NCI-H748 treated with DMSO at 0.1 percent for 48 hours (cell line): ENCODE measurements around the gene CCDC40.
"Not testable (repeated sequence)": the region's sequence is repeated elsewhere in the genome, so short reads cannot be mapped to it uniquely, and the experiment has no call there.

ENCODE experiments used
- DNase-seq: peaks from one replicate; lab custom pipeline; 2025; lab: John Stamatoyannopoulos, UW

Gene CCDC40

GRCh38 chr17:80081596-80081995 lies 45.2 kb downstream of the CCDC40 start:
- no peak for DNase-seq

GRCh38 chr17:80082403-80083135 lies 46.1 kb downstream of the CCDC40 start:
- peak; percentile 24 for DNase-seq

DNA sequence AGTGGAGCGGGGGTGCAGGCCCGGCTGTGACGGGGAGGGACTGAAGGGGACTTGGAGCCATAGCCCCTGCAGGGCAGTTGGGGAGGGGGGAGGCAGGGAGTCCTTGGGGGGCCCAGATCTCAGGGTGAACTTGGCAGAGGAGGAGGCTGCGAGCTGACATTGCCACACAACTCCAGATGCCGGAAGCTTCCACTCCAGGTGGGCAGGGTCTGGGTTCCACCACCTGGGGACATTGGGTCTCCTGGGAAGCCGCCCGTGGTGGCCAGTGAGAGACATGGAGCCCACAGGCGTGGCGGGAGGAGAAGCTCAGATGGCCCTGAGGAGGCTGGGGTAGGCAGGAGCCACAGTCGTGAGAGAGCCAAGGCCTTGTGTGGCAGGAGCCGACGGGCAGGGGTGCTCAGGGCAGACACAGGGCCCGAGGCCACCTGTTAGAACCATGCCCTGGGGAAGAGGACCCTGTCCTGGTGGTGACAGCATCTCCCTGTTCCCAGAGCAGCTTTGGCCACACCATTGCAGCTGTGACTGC lies 46.8 kb downstream of the CCDC40 start:
- DNase-seq, result no peak

GRCh38 chr17:80084773-80085172 lies 48.3 kb downstream of the CCDC40 start:
- no peak for DNase-seq

GRCh38 chr17:80086081-80086480 lies 49.6 kb downstream of the CCDC40 start:
- DNase-seq, result no peak

DNA sequence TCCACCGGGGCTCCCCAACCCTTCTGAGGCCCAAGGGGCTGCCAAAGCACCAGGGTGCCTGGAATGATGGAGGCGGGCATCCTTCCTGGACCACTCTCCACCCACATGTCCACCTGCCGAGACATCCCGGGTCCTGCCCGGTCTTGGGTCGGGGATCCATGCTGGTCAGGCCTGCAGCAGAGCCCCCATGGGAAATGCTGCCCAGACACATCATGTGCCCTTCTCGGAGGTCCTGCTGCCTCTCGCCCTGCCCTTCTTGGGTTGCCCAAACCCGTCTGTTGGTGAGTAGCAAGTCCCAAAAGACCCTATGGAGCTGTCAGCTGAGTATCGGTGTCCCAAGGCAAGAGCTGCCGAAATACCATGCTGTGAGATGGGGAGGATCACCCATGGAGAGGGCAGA lies 50.2 kb downstream of the CCDC40 start:
- DNase-seq, result no peak

GRCh38 chr17:80087346-80088265 lies 51.2 kb downstream of the CCDC40 start:
- no peak for DNase-seq

DNA sequence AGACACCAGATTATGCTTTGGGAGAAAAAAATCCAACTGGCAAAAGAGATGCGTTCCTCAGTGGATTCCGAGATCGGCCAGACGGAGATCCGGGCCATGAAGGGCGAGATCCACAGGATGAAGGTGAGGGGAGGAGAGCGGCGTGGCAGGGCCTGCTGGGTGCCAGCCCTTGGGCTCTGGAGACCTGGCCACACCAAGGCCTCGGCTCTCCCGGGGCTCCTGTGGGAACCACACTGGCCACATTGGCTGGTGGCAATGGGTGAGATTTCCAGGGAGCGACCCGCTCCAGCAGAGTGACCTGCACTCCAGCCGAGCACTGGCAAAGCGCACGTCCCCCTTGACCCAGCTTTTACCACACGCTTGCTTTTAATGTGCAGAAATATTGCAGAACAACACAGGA lies 53.3 kb downstream of the CCDC40 start:
- no peak for DNase-seq

DNA sequence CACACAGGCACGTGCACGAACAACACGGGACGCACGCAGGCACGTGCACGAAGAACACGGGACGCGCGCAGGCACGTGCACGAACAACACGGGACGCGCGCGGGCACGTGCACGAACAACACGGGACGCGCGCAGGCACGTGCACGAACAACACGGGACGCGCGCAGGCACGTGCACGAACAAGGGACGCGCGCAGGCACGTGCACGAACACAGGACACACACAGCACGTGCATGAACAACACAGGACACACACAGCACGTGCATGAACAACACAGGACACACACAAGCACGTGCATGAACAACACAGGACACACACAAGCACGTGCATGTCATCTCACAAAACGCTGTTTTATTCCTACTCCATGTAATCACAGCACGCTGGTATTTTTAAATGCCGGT lies 53.7 kb downstream of the CCDC40 start:
- DNase-seq, result not testable (repeated sequence)

DNA sequence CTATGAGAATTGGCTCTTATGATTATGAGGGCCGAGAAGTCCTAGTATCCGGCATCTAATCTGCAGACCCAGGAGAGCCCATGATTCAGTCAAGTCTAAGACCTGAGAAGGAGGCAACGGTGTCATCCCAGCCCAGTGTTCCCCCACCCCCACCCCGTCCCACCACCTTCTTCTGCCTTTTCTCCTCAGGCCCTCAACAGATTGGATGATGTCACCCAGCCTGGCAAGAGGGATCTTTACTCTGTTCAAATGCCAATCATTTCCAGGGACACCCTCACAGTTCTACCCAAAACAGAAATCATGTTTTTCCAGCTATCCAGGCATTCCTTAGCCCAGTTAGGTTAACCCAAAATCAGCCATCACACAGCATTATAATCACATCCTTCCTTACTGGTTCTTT lies 54.9 kb downstream of the CCDC40 start:
- DNase-seq, result no peak

DNA sequence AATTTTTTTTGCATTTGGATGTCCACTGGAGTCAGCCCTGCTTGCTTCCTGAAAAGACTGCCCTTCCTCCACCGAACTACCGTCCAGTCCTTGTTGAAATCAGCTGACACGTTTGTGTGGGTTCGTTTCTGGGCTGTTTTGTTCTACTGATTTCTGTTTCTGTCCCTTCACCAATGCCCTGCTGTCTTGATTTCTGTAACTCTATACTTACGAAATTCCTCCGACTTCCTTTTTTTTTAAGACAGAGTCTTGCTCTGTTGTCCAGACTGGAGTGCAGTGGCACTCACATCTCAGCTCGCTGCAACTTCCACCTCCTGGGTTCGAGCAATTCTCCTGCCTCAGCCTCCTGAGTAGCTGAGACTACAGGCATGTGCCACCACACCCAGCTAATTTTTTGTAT lies 56.5 kb downstream of the CCDC40 start:
- no peak for DNase-seq

DNA sequence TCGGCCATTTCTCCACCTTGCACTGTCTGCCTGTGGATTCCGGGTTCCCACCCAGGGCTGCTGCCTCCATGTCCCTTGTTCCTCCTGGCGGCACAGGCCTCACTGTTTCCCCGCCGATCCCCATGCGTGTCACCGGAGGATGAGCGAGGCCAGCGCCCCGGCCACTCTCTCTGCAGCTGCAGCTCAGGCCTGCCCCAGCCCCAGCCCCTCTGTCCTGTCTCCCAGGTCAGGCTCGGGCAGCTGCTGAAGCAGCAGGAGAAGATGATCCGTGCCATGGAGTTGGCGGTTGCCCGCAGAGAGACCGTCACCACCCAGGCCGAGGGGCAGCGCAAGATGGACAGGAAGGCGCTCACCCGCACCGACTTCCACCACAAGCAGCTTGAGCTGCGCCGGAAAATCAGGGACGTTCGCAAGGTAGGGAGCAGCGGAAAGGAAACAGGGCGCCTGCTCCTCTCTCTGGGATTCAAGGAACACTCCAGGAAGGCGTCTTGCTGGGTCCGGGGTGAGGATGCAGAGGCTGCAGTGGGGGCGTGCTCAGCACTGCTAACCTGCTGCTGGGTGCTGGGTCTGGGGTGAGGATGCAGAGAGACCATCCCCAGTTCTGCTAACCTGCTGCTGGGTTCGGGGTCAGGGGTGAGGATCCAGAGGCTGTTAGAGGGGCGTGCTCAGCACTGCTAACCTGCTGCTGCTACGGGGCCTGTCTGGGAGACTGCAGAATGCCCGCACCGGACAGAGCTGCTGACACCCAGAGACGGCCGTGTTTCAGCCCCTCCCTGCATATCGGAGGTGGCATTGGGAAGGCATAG lies 58.8 kb downstream of the CCDC40 start:
- no peak for DNase-seq

GRCh38 chr17:80095844-80096475 lies 59.5 kb downstream of the CCDC40 start:
- DNase-seq, result no peak

- DNase-seq, result no peak
Measured at GRCh38 chr17:80096561-80097021, 60.1 kb downstream of the CCDC40 start.

DNA sequence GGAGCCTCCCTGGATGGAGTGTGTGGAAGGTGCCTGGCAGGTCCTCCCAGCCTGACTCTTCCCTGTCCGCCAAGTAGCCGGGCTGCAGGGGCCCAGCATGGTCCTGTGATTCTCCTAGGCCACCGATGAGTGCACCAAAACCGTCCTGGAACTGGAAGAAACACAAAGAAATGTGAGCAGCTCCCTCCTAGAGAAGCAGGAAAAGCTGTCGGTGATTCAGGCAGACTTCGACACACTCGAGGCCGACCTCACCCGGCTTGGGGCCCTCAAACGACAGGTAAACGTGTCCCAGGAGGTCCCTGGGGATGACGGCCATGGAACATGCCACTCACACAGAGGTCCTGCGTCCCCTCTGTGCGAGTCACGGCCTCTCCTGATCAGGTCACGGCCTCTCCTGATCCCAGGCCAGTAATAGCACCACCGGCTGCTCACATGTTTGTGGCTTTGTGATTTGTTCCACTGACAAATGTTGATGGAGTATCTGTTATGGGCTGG lies 60.7 kb downstream of the CCDC40 start:
- no peak for DNase-seq

- no peak for DNase-seq
Measured at GRCh38 chr17:80097844-80098691, 61.6 kb downstream of the CCDC40 start.

DNA sequence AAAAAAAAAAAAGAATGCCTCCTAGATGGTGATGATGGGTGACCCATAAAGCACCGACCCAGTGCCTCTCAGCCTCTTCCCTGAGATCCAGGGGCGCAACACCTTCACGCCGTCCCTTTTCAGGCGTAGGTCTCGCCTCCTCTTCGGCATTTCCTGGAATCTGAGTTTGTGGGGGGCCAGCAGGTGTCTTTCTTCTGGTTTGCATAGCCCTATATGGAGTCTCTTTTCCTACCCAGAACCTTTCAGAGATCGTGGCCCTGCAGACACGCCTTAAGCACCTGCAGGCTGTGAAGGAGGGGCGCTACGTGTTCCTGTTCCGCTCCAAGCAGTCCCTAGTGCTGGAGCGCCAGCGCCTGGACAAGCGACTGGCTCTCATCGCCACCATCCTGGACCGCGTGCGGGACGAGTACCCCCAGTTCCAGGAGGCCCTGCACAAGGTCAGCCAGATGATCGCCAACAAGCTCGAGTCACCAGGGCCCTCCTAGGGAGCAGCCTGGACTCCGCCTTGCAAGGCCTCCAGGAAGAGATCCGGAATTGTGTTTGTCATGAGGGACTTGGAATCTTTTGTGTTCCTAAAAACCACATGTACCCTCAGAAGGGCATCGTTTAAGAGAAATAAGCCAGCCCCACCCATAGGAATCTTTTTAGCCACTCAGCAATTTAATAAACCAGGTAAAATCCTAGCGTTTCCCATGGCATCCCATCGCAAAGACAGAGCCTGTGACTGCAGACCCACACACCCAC lies 63.0 kb downstream of the CCDC40 start:
- no peak for DNase-seq

- DNase-seq, result no peak
Measured at GRCh38 chr17:80100035-80100323, 63.5 kb downstream of the CCDC40 start.

DNA sequence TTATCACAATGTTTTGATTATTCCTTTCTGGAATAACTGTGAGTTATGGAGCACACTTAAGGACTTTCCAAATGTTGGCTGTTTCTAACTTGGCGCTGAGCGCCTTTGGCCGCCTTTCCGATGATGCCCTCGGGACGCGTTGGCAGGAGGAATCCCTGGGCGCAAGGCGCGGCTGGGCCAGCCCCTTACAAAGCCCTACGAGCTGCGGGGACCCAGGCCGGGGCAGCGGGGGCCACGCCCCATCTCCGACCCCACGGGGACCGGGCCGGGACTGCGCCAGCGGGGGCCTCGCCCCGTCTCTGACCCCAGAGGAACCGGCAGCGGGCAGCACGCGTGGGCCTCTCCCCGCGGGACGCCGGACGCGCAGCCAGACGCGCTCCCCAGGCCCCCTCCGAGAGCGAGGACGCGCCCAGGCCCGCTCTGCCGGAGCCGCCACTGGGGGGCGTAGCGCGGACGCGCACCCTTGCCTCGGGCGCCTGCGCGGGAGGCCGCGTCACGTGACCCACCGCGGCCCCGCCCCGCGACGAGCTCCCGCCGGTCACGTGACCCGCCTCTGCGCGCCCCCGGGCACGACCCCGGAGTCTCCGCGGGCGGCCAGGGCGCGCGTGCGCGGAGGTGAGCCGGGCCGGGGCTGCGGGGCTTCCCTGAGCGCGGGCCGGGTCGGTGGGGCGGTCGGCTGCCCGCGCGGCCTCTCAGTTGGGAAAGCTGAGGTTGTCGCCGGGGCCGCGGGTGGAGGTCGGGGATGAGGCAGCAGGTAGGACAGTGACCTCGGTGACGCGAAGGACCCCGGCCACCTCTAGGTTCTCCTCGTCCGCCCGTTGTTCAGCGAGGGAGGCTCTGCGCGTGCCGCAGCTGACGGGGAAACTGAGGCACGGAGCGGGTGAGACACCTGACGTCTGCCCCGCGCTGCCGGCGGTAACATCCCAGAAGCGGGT lies 64.8 kb downstream of the CCDC40 start, which contains the start of gene GAA:
Gene GAA (plus strand): TSS at position 571 of the 935 bp plus-strand sequence. CDS start 3,006 bp downstream, outside the sequence.
- peak; percentile 45 for DNase-seq
